ENCODE measurements around the gene ABCA12. TPM values are rescaled to one million over a fixed set of nuclear protein-coding genes. Genes with fewer than 3 reads are reported as not detected.

The ABCA12 gene
- total and polyA plus RNA-seq, 2 of the 8 experiments (the other 6 are each of a cell fraction or from before 2014, with no cell fraction given): not detected

- no peak for TF ChIP-seq CHD7 (IDR thresholded peaks at IDR 0.05; ENCODE audit: insufficient replicate concordance, low read length)
- no peak for TF ChIP-seq EGR1 (IDR thresholded peaks at IDR 0.05; ENCODE audit: borderline replicate concordance, low read depth, low read length)
- no peak for TF ChIP-seq BACH1 (IDR thresholded peaks at IDR 0.05; ENCODE audit: low read length)
- TF ChIP-seq RNF2 (IDR thresholded peaks at IDR 0.05; ENCODE audit: borderline replicate concordance, low read depth, low read length, missing control alignments, poor library complexity, severe bottlenecking): no peak
- TF ChIP-seq MAFK (IDR thresholded peaks at IDR 0.05; ENCODE audit: low read depth, low read length): no peak
- TF ChIP-seq POLR2A (IDR thresholded peaks at IDR 0.05; ENCODE audit: control extremely low read depth in 1 of 2, low read depth in 2 of 2, low read length in 2 of 2): no peak
- no peak for TF ChIP-seq SIX5 (IDR thresholded peaks at IDR 0.05; ENCODE audit: low read depth, low read length)
- no peak for TF ChIP-seq SRF (IDR thresholded peaks at IDR 0.05; ENCODE audit: low read depth, low read length)
- TF ChIP-seq POU5F1 (IDR thresholded peaks at IDR 0.05; ENCODE audit: low read depth, low read length): no peak
- no peak for TF ChIP-seq JUN (IDR thresholded peaks at IDR 0.05; ENCODE audit: low read depth, low read length)
- TF ChIP-seq E2F6 (IDR thresholded peaks at IDR 0.05): no peak
These were observed 234.2 kb downstream of the ABCA12 start (continued) for GRCh38 chr2:214904176-214904575.
